GM18505 (cell line): ENCODE data around the gene LAIR1.
"Not testable (repeated sequence)": the region's sequence is repeated elsewhere in the genome, so short reads cannot be mapped to it uniquely, and the experiment has no call there.

ENCODE experiments used
- ATAC-seq: cut with Tn5 transposase; IDR thresholded peaks from one replicate; pipeline ENCODE4 v1.9.1; 2021; ENCODE audit not compliant: unreplicated experiment
- POLR2A ChIP-seq: IDR thresholded peaks from 4 replicates; pipeline ENCODE4 v1.6.1; 2011; ENCODE audit warnings: borderline replicate concordance; ENCODE audit not compliant: insufficient read depth, insufficient read length; ENCODE audit errors: extremely low read depth

LAIR1 gene

DNA sequence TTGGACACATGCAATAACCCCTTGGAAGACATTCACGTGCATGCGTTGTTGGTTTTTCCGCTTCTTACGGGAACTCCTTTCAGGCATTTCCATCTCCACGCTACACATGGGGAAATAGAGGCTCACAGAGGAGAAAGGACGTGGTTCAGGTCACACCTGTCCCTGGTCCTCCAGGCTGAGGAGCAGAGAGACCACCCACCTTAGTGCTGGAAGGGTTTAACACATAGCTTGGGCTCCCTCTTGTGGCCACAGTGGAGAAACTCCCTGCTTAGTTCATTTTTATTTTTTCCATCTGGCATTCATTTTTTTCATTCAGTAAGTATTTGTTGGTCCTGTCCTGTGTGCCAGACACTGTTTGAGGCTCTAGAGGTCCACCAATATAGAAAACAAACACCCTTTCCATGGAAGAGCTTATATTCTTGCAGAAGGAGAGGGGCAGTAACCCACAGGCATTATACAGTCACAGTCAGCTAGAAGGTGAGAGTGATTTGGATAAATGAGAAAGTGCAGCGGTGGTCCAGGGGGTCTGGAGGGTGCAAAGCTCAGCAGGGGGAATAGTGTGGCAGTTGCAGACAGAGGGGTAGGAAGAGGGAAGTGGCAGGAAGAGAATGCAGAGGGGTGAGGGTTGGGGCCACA, 26.3 kb upstream of the LAIR1 start:
- no peak for ATAC-seq
- no peak for TF ChIP-seq POLR2A

DNA sequence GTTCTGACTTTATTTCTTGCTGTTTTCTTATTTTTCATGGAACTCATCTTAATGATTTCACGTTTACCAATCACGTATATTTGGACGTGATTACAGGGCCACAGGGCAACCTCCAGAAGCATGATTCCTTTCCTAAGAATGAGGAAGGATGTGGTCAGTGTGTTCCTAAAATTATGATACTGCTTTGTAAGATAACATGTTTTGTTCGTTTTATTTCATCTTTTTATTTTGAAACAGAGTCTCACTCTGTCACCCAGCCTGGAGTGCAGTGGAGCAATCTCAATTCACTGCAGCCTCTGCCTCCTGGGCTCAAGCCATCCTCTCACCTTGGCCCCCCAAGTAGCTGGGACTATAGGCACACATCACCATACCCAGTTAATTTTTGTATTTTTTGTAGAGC, 24.8 kb upstream of the LAIR1 start:
- no peak for ATAC-seq
- no peak for TF ChIP-seq POLR2A

DNA sequence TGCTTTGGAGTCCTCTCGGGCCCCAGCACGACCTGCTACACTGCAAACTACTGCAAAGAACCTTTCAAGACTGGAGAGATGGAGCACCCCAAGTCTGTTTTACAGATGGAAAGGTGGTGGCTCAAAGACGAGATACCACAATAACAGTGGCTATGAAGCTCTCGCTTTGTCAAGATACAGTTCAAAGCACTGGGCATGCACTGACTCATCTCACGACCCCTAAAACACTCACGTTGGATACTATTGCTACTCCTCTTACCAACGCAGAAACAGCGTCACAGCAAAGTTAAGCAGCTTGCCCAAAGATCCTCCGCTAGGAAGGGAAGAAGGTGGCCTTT, 24.0 kb upstream of the LAIR1 start:
- ATAC-seq: no peak
- no peak for TF ChIP-seq POLR2A

DNA sequence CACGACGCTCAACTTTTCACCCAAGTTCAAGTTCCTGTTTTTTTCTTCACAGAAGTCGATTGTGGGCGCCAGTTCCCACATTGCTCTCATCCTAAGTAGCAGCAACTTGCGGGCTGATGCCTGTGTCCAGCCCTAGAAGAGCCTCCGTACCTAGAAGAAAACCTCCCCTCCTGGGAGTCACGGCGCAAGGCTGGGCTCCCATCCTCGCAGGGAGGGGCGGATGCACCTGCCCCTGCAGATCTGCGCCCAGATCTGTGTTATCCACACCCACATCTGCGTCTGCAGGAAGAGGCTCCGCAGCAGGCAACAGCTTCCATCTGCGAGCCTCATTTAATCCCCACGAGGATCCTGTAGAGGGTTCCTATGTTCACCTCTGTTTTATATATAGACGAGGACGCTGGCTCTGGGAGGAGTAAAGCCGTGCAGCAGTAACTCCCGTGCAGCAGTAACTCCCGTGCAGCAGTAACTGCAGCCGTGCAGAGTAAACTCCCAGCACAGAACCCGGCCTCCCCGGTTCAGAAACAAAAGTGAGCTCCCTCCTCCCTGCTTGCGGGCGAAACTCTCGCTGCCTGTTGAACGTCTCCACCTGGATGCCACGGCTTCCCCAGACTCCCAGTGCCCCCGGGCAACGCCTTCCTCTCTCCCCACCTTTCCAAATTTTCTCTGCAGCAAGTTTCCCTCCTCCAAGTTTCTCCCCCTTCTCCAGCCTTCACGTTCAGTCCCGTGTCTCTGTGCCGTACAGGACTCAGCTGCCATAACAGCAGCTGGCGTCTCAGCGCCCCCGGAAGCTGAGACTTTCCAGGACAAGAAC, 23.5 kb upstream of the LAIR1 start:
- ATAC-seq: no peak
- TF ChIP-seq POLR2A: no peak

DNA sequence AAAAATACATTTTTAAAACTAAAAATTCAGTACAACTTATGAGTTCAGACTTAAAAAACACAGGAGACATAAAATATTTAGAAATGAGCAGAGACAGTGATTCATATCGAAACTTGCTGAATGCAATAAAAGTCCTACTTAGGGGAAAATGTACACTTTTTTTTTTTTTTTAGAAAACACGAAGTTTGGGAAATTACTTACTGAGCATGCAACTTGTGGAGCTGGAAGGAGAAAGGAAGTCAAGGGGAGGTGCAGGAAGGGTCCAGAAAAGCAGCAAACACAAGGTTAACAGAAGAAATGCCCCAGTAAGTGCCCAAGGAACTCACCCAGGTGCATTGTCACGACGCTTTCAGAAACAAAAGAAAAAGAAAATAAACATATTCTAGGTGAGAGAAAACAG, 18.6 kb upstream of the LAIR1 start:
- no peak for ATAC-seq
- TF ChIP-seq POLR2A: no peak

DNA sequence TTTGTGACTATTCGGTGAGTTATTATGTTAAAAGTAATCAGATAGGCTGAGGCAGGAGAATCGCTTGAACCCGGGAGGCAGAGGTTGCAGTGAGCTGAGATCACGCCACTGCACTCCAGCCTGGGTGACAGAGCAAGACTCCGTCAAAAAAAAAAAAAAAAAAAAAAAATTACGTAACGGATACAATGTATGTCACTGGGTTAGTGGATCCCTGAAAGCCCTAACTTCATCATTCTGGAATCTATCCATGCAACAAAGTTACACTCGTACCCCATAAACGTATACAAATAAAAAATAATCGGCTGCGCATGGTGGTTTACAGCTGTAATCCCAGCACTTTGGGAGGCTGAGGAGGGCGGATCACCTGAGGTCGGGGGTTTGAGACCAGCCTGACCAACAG, 17.3 kb upstream of the LAIR1 start:
- ATAC-seq: not testable (repeated sequence)

DNA sequence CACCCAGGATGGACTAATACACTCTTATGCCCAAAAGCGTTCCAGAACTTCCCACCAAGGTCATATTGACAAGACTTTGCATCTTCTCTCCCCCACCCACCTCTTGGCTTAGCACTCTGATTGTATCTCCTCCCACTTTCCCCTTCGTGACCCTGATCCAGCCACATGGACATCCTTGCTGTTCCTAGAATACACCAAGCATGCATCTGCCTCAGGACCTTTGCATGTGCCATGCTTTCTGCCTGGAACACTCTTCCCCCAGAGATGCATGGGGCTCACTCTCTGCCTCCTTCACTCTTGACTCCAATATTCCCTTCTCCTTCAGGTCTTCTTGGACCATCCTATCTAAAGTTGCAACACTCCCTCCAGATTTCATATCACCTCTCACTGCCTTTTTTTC, 16.2 kb upstream of the LAIR1 start:
- no peak for TF ChIP-seq POLR2A
- no peak for ATAC-seq

DNA sequence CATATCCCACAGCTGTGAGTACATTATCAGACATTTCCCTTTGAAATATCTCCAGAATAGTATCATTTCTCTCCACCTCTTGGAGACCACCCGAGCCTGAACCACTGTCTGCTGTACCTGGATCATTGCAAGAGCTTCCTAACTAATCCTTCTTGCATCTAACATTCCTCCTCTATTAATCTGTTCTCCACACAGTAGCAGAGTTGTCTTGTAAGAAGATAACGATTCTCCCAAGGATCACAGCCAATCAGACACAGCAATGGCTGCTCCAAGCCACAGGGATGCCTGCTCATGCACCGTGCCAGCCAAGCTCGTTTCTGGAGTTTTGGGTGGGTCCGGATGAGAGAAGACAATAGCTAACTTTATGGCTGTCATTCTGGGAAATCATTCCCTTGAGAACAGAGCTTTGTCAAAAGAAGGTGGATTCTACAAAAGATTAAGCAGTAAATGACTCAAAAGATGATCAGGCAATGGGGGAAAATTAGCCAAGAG, 14.5 kb upstream of the LAIR1 start:
- ATAC-seq: no peak
- TF ChIP-seq POLR2A: no peak

DNA sequence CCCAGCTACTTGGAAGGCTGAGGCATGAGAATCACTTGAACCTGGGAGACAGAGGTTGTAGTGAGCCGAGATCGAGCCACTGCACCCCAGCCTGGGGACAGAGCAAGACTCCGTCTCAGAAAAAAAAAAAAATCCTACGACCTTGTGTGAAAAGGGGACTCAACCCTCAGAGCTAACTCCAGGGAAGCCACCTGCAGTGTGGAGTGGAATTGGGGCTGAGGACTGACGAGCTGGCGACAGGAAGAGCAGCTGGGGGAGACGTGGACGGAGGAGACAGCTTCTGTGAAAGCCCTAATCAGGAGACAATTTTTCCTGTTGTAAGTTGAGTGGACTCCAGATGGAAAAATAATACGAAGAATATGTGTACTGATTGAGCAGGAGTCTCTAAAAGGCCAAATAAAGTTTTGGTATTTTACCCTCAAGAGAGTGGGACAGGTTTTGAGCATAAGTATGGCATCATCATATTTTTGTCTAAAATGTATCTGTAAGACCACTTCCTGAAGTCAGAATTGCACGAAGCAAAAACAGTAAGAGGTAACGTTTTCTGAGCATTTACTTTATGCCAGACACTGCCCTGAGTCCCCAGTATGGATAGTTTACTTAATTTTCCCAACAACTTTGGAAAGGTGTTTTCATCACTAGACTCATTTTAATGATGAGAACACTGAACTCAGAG, 12.0 kb upstream of the LAIR1 start:
- ATAC-seq: no peak
- TF ChIP-seq POLR2A: no peak

DNA sequence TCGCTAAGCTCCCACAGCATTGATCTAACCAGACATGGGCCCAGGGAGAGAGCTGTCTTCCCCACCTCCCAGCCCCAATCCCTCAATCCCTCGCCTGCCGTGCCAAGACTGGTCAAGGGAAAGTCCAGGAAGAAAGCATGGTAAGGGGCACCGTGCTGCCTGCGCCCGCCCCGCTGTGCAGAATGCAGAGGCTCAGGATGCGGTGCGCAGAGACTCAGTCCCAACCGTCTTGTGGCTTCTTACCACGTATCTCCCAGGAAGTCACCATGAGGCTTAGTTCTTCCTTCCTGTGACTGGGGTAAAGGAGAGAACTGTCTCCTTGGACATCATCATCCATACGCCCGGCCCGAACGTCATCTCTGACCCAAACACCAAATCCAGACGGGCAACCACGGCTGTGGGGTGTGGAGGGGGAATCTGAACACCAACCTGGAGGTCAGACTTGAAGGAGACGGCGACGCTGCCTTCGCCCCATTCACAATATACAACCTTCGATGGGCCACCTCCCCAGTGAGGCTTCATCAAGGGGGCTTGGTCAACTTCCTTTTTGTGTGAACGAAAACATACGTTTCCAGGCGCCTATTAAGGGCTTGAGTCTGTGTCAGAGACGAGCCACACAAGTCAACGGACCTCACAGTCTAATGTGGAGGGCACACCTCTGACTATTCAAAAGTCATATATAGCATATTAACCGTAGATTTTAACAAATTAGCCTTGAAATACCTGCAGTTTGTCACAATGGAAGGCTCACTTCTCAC, 10.6 kb upstream of the LAIR1 start:
- ATAC-seq: not testable (repeated sequence)

DNA sequence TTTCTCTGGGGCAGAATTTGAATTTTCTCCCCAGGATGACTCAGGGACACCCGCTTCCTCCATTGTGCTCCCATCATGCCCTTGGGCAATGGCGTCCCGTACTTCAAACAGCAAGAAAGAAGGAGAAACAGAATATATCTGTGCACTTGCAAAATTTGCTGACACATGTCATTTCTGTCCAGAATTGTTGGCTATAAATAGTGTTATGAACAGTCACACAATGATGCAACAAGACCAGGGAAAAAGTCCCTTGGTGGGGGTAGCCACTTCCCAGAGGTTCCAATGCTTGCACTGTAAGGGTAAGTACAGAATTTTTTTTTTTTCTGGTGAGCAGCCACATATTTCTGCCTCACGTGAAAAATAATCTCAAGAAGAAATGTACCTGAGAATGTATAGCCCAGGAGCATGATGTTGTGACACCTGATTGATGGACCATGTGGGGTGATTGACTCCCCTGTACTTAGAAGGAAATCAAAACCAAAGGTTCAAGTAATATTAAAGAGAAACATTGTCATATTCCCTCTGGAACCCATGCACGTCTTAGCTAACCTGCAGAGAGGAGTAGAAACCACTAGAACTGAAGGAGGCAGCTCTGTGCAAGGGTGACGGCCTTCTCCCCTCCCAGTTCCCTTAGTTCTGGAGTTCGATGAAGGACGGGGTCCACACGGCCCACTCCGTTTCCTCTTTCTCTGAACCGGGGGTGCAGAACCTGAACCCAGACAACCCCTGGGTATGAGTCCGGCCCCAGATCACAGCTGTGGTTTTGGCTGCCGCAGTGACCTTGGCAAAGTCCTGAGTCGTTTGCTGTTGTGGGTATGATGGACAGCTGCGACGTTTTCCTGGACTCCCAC, 9.3 kb upstream of the LAIR1 start:
- ATAC-seq: no peak
- TF ChIP-seq POLR2A: no peak

DNA sequence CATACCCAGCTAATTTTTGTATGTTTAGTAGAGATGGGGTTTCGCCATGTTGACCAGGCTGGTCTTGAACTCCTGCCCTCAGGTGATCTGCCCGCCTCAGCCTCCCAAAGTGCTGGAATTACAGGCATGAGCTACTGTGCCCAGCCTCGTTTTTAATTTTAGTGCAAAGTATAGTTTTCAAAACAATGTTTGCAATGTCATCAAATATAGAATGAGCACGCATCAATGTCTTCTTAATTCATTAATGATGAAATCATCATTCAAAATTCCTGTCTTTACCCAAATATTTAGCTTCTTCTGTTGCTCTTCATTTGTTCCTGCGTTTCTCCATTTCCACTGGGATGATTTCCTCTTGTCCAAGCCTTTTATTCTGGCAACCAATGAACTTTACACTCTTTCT, 6.7 kb upstream of the LAIR1 start:
- ATAC-seq: not testable (repeated sequence)

DNA sequence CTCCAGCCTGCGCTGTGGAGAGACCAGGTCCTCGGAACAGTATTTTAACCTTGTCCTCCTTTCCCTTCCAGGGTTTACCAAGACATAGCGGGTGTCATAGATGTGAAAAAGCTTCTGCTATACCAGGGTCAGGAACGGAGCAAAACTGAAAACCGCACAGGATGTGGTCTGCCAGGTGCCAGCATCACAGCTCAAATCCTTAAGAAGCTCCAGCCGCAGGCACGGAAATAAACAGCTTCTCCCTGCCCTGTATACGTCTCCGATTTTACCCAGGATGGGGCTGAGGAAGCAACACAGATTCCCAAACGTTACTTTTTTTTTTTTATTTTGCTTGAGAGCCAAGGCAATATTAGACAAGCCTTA, 5.7 kb upstream of the LAIR1 start:
- ATAC-seq: not testable (repeated sequence)

DNA sequence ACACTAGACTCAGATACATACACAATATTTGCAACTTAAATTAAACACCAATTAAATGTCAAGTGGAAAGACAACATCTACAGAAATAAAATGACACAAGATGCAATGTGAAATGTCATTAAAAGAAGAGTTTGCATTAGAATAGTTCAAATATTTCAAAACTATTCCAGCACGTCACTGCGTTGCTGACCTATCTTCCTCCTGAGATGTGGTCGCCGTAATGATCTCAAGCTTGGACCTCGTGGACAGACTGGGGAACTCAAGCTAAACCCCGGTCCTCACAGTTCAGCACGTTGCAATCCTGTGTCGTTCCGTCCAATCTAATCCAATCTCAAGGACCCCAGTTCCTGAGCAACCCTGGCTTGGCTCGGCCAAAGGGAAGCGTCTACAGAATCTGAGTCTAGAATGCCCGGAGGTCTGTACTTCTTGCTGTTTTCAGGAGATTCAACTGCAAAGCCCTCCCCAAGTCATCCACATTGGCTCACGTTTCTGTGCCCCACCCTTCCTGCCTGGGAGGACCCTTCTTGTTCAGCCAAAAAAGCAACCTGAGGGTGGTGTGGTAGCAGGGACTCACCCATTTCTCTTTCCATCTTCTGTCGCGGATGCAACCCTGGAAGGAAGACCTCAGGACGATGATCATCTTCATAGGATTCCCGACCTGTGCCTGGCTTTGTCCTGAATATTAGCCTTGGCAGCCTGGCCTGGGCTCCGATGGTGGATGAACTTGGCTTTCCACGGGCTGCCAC, 5.1 kb upstream of the LAIR1 start:
- not testable (repeated sequence) for ATAC-seq
